IMR-90 (cell line): ENCODE data around the gene WSB2. TPM values are rescaled to one million over a fixed set of nuclear protein-coding genes. Genes with fewer than 3 reads are reported as not detected.

Source experiments
- ATAC-seq: fragments of 200-7000 bp; cut with Tn5 transposase; 2 replicates; pipeline ENCODE4 v1.9.1; 2020; ENCODE audit warnings: low read depth, mild to moderate bottlenecking, moderate library complexity
- BruUV-seq: library from RNA; stranded (reverse); fragments of 400-500 nt; replicated peaks from 2 replicates; lab custom pipeline; 2021; lab: Mats Ljungman, UMichigan
- CTCF ChIA-PET: fragments of 300-600 bp; formaldehyde crosslinking; extraction: SDS; loops from one replicate; lab custom pipeline; 2021; ENCODE audit warnings: antibody characterized with exemption; lab: Yijun Ruan, JAX
- POLR2A ChIA-PET: fragments of 300-600 bp; sonication (Branson Sonifier 250); formaldehyde crosslinking; loops from one replicate; lab custom pipeline; 2022; ENCODE audit warnings: antibody characterized with exemption; ENCODE audit not compliant: unreplicated experiment; lab: Charles Lee
- DNase-seq: peaks from one replicate; pipeline ENCODE4 v3.0.0; 2013
- H2AFZ ChIP-seq: replicated peaks from 2 replicates; pipeline ENCODE3; 2013; ENCODE audit warnings: low read length, mild to moderate bottlenecking; ENCODE audit not compliant: poor library complexity
- H2AK5ac ChIP-seq: 2 replicates; pipeline ENCODE4 v1.6.1; 2013; ENCODE audit warnings: low read depth, low read length, inconsistent platforms
- H2AK9ac ChIP-seq: replicated peaks from 2 replicates; pipeline ENCODE3; 2013; ENCODE audit warnings: mild to moderate bottlenecking, low read depth, low read length, moderate library complexity; ENCODE audit not compliant: poor library complexity
- H2BK120ac ChIP-seq: 2 replicates; pipeline ENCODE4 v1.6.1; 2013; ENCODE audit warnings: low read depth, low read length, inconsistent platforms
- H2BK15ac ChIP-seq: 3 replicates; pipeline ENCODE4 v1.6.1; 2013; ENCODE audit warnings: low read depth, low read length, inconsistent platforms
- H2BK20ac ChIP-seq: 2 replicates; pipeline ENCODE4 v1.6.1; 2013; ENCODE audit warnings: low read depth, mild to moderate bottlenecking, inconsistent platforms, low read length, moderate library complexity
- H2BK5ac ChIP-seq: 2 replicates; pipeline ENCODE4 v1.6.1; 2013; ENCODE audit warnings: mild to moderate bottlenecking, low read depth, low read length, inconsistent platforms; ENCODE audit not compliant: poor library complexity, severe bottlenecking
- H3K14ac ChIP-seq: replicated peaks from 2 replicates; pipeline ENCODE4 v1.6.1; 2013; ENCODE audit warnings: low read depth, low read length, inconsistent platforms
- H3K18ac ChIP-seq: 2 replicates; pipeline ENCODE4 v1.6.1; 2013; ENCODE audit warnings: low read depth, low read length, control low read depth
- H3K23ac ChIP-seq: 2 replicates; pipeline ENCODE4 v1.6.1; 2013; ENCODE audit warnings: low read depth, low read length, inconsistent platforms
- H3K27ac ChIP-seq: 2 replicates; pipeline ENCODE4 v1.5.1; 2013; ENCODE audit warnings: mild to moderate bottlenecking, control low read depth, low read length; ENCODE audit not compliant: insufficient read depth
- H3K27me3 ChIP-seq: 2 replicates; pipeline ENCODE4 v1.6.1; 2013; ENCODE audit warnings: low read length; ENCODE audit not compliant: control insufficient read depth, insufficient read depth
- H3K36me3 ChIP-seq: 2 replicates; pipeline ENCODE4 v1.6.1; 2013; ENCODE audit warnings: low read length, mixed read lengths; ENCODE audit not compliant: control insufficient read depth, insufficient read depth
- H3K4ac ChIP-seq: 2 replicates; pipeline ENCODE4 v1.6.1; 2013; ENCODE audit warnings: low read depth, low read length, inconsistent platforms
- H3K4me1 ChIP-seq: 2 replicates; pipeline ENCODE4 v1.6.1; 2013; ENCODE audit warnings: low read length, mixed read lengths; ENCODE audit not compliant: control insufficient read depth, insufficient read depth
- H3K4me2 ChIP-seq: 2 replicates; pipeline ENCODE4 v1.6.1; 2013; ENCODE audit warnings: low read depth, mild to moderate bottlenecking, control low read depth, low read length, moderate library complexity
- H3K4me3 ChIP-seq: 2 replicates; pipeline ENCODE4 v1.5.1; 2013; ENCODE audit warnings: low read depth, mild to moderate bottlenecking, control low read depth, low read length, moderate library complexity; ENCODE audit not compliant: insufficient read depth
- H3K56ac ChIP-seq: 2 replicates; pipeline ENCODE4 v1.6.1; 2013; ENCODE audit warnings: low read length, inconsistent platforms; ENCODE audit not compliant: insufficient read depth; ENCODE audit errors: extremely low read depth
- H3K79me1 ChIP-seq, 2 experiments: 2 replicates each; pipeline ENCODE4 v1.6.1; 2013; ENCODE audit warnings: low read length in 2 of 2, inconsistent platforms in 1 of 2, low read depth in 1 of 2
- H3K9ac ChIP-seq: 2 replicates; pipeline ENCODE4 v1.6.1; 2013; ENCODE audit warnings: low read depth, low read length, control low read depth
- H3K9me1 ChIP-seq: 2 replicates; pipeline ENCODE4 v1.6.1; 2013; ENCODE audit warnings: low read length, inconsistent platforms; ENCODE audit not compliant: insufficient read depth
- H3K9me3 ChIP-seq: 2 replicates; pipeline ENCODE4 v1.6.1; 2013; ENCODE audit warnings: low read length; ENCODE audit not compliant: control insufficient read depth, insufficient read depth
- H4K20me1 ChIP-seq: 2 replicates; pipeline ENCODE4 v1.6.1; 2013; ENCODE audit warnings: low read length, inconsistent platforms; ENCODE audit not compliant: insufficient read depth
- H4K5ac ChIP-seq: 2 replicates; pipeline ENCODE4 v1.6.1; 2013; ENCODE audit warnings: mild to moderate bottlenecking, low read depth, low read length, control low read depth
- H4K8ac ChIP-seq, 2 experiments: 2 replicates each; pipeline ENCODE4 v1.6.1; 2013; ENCODE audit warnings: low read depth in 2 of 2, low read length in 2 of 2, control low read depth in 1 of 2, inconsistent platforms in 1 of 2
- H4K91ac ChIP-seq: 2 replicates; pipeline ENCODE4 v1.6.1; 2013; ENCODE audit warnings: low read depth, low read length, inconsistent platforms; ENCODE audit not compliant: insufficient read depth
- CEBPB ChIP-seq: IDR thresholded peaks from 2 replicates; pipeline ENCODE4 v1.6.1; 2012; ENCODE audit warnings: low read depth, low read length, improper control_type of control experiment
- CHD1 ChIP-seq: IDR thresholded peaks from 2 replicates; pipeline ENCODE4 v1.6.1; 2012; ENCODE audit warnings: low read depth, low read length, improper control_type of control experiment
- CTCF ChIP-seq: conservative IDR thresholded peaks from 2 replicates; pipeline ENCODE4 v1.5.1; 2012; ENCODE audit warnings: mild to moderate bottlenecking, low read depth, low read length, improper control_type of control experiment
- ELK1 ChIP-seq: fragments of 150-350 bp; IDR thresholded peaks from 2 replicates; pipeline ENCODE4 v1.6.1; 2016; ENCODE audit warnings: low read depth, mild to moderate bottlenecking, low read length, moderate library complexity, borderline replicate concordance
- FOS ChIP-seq: fragments of 150-350 bp; IDR thresholded peaks from 2 replicates; pipeline ENCODE4 v1.6.1; 2016; ENCODE audit warnings: low read depth, low read length
- MAFK ChIP-seq: IDR thresholded peaks from 2 replicates; pipeline ENCODE4 v1.6.1; 2012; ENCODE audit warnings: low read depth, low read length, improper control_type of control experiment
- MAZ ChIP-seq: IDR thresholded peaks from 2 replicates; pipeline ENCODE4 v1.6.1; 2012; ENCODE audit warnings: low read depth, mild to moderate bottlenecking, low read length, improper control_type of control experiment, moderate library complexity, borderline replicate concordance
- MXI1 ChIP-seq: IDR thresholded peaks from 2 replicates; pipeline ENCODE4 v1.6.1; 2012; ENCODE audit warnings: low read depth, mild to moderate bottlenecking, low read length, moderate library complexity, borderline replicate concordance
- POLR2A ChIP-seq: IDR thresholded peaks from 2 replicates; pipeline ENCODE4 v1.6.1; 2012; ENCODE audit warnings: mild to moderate bottlenecking, low read depth, low read length
- RAD21 ChIP-seq: IDR thresholded peaks from 2 replicates; pipeline ENCODE4 v1.6.1; 2012; ENCODE audit warnings: low read length, improper control_type of control experiment
- RCOR1 ChIP-seq: IDR thresholded peaks from 2 replicates; pipeline ENCODE4 v1.6.1; 2012; ENCODE audit warnings: mild to moderate bottlenecking, low read length, improper control_type of control experiment; ENCODE audit not compliant: insufficient replicate concordance
- RFX5 ChIP-seq: IDR thresholded peaks from 2 replicates; pipeline ENCODE4 v1.8.0; 2012; ENCODE audit warnings: low read depth, mild to moderate bottlenecking, low read length, moderate library complexity
- SMC3 ChIP-seq: fragments of 150-350 bp; IDR thresholded peaks from 2 replicates; pipeline ENCODE4 v1.6.1; 2016; ENCODE audit warnings: low read depth, mild to moderate bottlenecking, antibody characterized with exemption, low read length, moderate library complexity
- USF2 ChIP-seq: fragments of 150-350 bp; IDR thresholded peaks from 2 replicates; pipeline ENCODE4 v1.6.1; 2017; ENCODE audit warnings: mild to moderate bottlenecking, antibody characterized with exemption, low read length, low read depth
- WGBS, 2 experiments: methylation state at CpG; one replicate each; pipeline versions ENCODE4 v1.1.5 to v1.1.7; 2013; ENCODE audit warnings: missing lambda C conversion rate in 2 of 2; ENCODE audit not compliant: insufficient read length in 1 of 2; ENCODE audit errors: extremely low coverage in 2 of 2; 5-methylcytosine and 5-hydroxymethylcytosine counted together
- dilution Hi-C: fragments of 300-500 bp; cut with HindIII; formaldehyde crosslinking; loops from one replicate; pipeline ENCODE4 v1.14.3; 2018; ENCODE audit warnings: low sequenced_read_pairs; ENCODE audit not compliant: unreplicated experiment
- in situ Hi-C: fragments of 300-500 bp; cut with MboI; formaldehyde crosslinking; loops from 3 replicates; pipeline ENCODE4 v1.14.3; 2019; ENCODE audit warnings: low sequenced_read_pairs, inconsistent platforms, mixed read lengths
- intact Hi-C: fragments of 100-400 bp; cut with micrococcal nuclease; formaldehyde crosslinking; loops from 2 replicates; pipeline ENCODE4 v1.10.0; 2022
- polyA plus RNA-seq, 3 experiments: library from polyadenylated mRNA; depleted of rRNA; stranded (reverse); fragments of >200 nt; gene quantifications; 2 replicates each; pipeline ENCODE4 v1.2.3, GENCODE V29; 2012; ENCODE audit warnings: low replicate concordance in 1 of 3
- total RNA-seq: library from RNA; depleted of rRNA; stranded (reverse); fragments of >200 nt; gene quantifications from 2 replicates; pipeline ENCODE4 v1.2.3, GENCODE V29; 2012

Gene WSB2
- total and polyA plus RNA-seq, 2 of the 4 experiments (the other 2 are of a cell fraction), result 92.8 to 180 TPM

- Histone ChIP-seq H3K27ac (no peak overlapping the region), H3K56ac (no peak overlapping the region), H3K36me3 (no peaks in the 10 kb centered on the region), H4K8ac (no peak overlapping the region), H3K79me1 (peaks cover 10% of the 10 kb centered on the region in 2 experiments), H3K9me1 (no peaks in the 10 kb centered on the region), H3K4me3 (no peak overlapping the region), H2AK5ac (no peak overlapping the region), H3K27me3 (no peaks in the 10 kb centered on the region), H3K9me3 (no peaks in the 10 kb centered on the region), H3K4ac (no peak overlapping the region), H4K20me1 (no peaks in the 10 kb centered on the region), H3K18ac (no peak overlapping the region), H2AFZ (no peak overlapping the region), H2BK120ac (no peak overlapping the region), H3K23ac (no peak overlapping the region), H3K9ac (no peak overlapping the region), H3K4me1 (no peaks in the 10 kb centered on the region), H3K14ac (no peak overlapping the region), H3K4me2 (no peak overlapping the region), H2BK15ac (no peak overlapping the region), H2BK20ac (no peak overlapping the region), H4K5ac (no peak overlapping the region), H4K91ac (no peak overlapping the region), H2BK5ac (no peak overlapping the region), H2AK9ac (no peak overlapping the region)
- TF ChIP-seq MAFK (no peak), MAZ (no peak), CTCF (no peak), RCOR1 (no peak), CHD1 (no peak), CEBPB (no peak), USF2 (no peak), ELK1 (no peak), FOS (no peak), RAD21 (no peak), SMC3 (no peak), RFX5 (no peak), POLR2A (no peak), MXI1 (no peak)
- no CpG with 5 or more reads among the region's 3 CpGs for WGBS, 2 experiments
- in situ Hi-C loops, result loop anchor here (10.0 kb wide), 1 partner anchor 138 kb away; no protein-coding TSS in a partner anchor
- ATAC-seq (no peak), DNase-seq (no peak)
- POLR2A ChIA-PET, result no interaction called here
- intact Hi-C loops, result no loop called here
- dilution Hi-C loops, result no loop called here
- BruUV-seq, result no TSS peak
- CTCF ChIA-PET, result no interaction called here
Observed at GRCh38 chr12:118013283-118013682, 47.7 kb downstream of the WSB2 start.
